GM13977 (cell line): ENCODE measurements around the gene NOVA2.
A peak's percentile ranks its signal among the peaks of the same experiment; 100 is the strongest.

Experiments used
- DNase-seq: peaks from one replicate; pipeline ENCODE4 v3.0.0; 2012; ENCODE audit warnings: low spot score
- in situ Hi-C: fragments of 300-500 bp; cut with MboI; formaldehyde crosslinking; loops from one replicate; pipeline ENCODE4 v1.12.0; 2022; ENCODE audit warnings: low sequenced_read_pairs, low pct_unique_long_range_greater_than_20kb, mixed read lengths, inconsistent platforms; ENCODE audit not compliant: unreplicated experiment
- TF ChIP-seq, protein P1 (sequence below): IDR thresholded peaks from 2 replicates; pipeline ENCODE4 v1.5.1; 2012; ENCODE audit warnings: mild to moderate bottlenecking, control low read depth; ENCODE audit not compliant: insufficient read depth; ENCODE audit errors: extremely low read depth, missing control alignments

NOVA2 gene, protein sequence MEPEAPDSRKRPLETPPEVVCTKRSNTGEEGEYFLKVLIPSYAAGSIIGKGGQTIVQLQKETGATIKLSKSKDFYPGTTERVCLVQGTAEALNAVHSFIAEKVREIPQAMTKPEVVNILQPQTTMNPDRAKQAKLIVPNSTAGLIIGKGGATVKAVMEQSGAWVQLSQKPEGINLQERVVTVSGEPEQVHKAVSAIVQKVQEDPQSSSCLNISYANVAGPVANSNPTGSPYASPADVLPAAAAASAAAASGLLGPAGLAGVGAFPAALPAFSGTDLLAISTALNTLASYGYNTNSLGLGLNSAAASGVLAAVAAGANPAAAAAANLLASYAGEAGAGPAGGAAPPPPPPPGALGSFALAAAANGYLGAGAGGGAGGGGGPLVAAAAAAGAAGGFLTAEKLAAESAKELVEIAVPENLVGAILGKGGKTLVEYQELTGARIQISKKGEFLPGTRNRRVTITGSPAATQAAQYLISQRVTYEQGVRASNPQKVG

DNA sequence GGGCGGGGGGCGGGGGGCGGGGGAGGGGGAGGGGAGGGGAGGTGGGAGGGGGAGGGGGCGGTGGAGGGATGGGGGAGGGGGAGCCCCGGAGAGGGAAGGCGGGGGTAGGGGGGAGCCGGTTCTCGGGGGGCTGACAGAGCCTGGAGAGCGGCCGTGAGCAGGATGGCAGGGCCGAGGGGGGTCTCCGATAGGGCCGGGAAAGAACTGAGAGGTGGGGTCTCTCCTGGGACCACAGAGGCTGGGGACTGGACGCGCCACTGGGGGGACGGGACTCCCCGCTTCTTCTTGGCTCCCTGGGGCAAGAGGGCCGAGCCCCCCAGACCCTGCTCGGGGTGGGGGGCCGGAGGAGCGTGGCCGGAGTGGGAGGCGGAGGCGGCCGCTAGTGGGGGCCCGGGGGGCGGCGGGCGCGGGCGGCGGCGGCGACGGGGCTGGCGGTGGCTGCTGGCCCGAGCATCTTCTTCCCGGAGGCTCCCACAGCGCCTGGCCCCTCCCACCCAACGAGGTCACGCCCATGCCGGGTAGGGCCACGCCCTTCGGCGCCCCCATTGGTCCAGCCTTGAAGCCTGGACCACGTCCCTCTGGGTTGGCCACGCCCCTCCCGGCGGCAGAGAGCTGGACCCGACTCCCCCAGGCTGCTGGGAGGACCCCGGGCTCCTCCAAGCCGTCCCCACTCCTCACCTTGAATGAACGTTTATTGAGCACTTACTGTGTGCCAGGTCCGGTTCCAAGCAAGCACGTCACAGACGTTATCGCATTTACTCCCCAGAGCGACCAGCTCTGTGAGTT lies at the start of gene NOVA2:
TSS of gene NOVA2 (minus strand) at position 313 of the 786 bp plus-strand sequence. CDS start 514 bp downstream, outside the sequence.
- in situ Hi-C loops = no loop called here
- DNase-seq = peak; percentile 80
- TF ChIP-seq, protein P1, sequence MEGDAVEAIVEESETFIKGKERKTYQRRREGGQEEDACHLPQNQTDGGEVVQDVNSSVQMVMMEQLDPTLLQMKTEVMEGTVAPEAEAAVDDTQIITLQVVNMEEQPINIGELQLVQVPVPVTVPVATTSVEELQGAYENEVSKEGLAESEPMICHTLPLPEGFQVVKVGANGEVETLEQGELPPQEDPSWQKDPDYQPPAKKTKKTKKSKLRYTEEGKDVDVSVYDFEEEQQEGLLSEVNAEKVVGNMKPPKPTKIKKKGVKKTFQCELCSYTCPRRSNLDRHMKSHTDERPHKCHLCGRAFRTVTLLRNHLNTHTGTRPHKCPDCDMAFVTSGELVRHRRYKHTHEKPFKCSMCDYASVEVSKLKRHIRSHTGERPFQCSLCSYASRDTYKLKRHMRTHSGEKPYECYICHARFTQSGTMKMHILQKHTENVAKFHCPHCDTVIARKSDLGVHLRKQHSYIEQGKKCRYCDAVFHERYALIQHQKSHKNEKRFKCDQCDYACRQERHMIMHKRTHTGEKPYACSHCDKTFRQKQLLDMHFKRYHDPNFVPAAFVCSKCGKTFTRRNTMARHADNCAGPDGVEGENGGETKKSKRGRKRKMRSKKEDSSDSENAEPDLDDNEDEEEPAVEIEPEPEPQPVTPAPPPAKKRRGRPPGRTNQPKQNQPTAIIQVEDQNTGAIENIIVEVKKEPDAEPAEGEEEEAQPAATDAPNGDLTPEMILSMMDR = no peak

DNA sequence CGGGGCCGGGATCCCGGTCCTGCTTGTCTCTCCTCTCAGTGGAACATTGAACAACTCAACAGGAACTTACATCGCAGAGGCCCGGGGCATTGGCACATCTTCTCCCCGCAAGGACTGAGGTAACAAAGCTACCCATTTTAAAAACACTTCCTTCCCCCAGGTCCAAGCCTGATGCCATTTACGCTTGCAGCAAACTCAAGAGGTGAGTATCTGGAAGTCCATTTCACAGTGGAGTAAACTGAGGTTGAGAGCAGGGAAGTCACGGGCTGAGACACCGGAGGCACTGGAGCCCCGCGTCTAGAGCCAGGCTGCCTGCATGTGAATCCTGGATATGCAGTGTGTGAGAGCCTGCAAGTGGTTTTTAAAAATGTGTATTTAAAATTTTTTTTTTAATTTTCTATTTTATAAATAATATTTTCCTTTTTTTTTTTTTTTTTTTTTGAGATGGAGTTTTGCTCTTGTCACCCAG lies 49.7 kb upstream of the NOVA2 start:
- TF ChIP-seq, protein P1 = no peak
- in situ Hi-C loops = loop anchor here (10.0 kb wide), 1 partner anchor 241 kb away; no protein-coding TSS in a partner anchor

DNA sequence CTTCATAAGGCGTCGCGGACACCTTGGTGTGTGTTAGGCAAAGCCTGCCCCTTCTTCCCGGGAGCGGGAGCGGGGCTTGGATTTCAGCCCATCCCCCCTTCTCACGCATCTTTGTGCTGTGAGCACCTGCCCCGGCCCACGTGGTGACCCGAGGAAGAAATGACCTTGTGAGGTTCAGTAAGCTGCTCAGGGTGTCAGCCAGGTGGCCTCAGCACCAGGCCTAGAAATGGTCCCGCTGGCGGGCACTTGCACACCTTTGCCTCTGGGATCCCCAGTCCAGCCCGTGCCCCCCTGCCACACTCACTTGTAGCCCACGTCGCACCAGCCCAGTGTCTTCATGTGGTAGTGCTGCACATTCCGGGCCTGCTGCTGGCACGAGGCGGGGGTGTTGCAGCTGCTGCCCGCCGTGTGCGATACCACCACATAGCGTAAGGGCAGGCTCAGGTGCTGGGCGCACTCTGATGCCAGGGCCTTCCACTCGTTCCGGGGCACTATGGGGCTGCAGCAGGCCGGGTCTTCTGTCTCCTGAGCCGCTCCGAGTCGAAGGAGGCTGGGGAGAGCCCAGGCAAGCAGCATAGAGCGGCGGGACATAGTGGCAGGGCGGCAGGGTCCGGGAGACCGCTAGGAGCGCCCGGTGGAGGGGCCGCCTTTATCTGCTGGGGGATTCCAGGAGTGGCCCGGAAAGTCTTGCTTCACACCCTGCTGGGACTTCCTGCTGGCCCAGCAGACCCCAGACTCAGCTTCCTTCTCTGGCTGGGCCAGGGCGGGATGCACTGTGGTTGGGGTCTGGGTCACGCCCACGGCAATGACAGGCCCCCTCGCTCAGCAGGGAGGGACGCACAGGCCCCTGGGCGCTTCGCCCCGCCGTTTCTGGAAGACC lies 49.0 kb upstream of the NOVA2 start, which contains the start of gene PGLYRP1:
TSS of gene PGLYRP1 (minus strand) at position 623 of the 880 bp plus-strand sequence. CDS start at position 591, 32 bp downstream.
- DNase-seq = no peak
- in situ Hi-C loops = loop anchor here (10.0 kb wide), 1 partner anchor 242 kb away; no protein-coding TSS in a partner anchor
- TF ChIP-seq, protein P1 = no peak

More for the DNA sequence above, 49.7 kb upstream of the NOVA2 start:
- no peak for DNase-seq

DNA sequence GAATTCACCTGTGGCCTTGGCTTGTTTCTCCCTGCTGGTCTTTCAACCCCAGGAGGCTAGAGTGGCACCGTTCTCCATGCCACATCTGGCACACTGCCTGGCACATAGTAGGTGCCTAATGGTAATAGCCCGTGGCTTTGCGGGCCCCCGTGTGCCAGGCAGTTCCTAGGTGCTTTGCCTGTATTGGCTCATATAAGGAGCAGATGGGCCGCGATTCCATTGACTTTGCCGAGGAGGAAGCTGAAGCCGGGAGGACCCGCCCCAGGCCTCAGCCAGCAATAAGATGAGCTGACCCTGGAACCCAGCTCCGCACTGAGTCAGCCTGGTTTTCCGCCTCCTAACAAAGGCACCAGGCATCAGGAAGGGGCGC lies 48.4 kb upstream of the NOVA2 start:
- TF ChIP-seq, protein P1 = no peak
- in situ Hi-C loops = loop anchor here (10.0 kb wide), 1 partner anchor 243 kb away; no protein-coding TSS in a partner anchor

DNA sequence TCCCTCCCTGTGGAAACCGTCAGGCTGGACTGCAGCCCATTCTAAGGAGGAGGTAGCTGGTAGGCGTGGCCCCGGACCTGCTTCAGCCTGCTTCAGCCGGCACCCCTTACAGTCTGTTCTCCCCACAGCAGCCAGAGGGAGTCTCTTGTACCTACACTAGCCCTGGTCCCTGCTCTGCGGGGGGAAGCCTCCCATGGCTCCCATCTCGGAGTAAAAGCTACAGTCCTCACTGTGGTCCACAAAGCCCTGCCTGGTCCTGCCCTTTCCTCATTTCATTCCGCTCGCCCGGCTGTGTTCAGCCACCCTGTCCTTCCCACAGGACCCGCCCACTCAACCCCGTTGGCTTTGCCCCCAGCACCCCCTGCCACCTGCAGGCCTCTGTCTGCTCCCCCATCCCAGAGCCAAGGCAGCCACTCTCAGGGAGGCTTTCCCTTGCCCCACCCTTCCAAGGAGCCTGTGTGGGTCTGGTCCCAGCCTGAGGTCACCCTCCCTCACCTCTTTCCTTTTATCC lies 47.9 kb upstream of the NOVA2 start:
- DNase-seq = no peak
- in situ Hi-C loops = loop anchor here (10.0 kb wide), 1 partner anchor 243 kb away; no protein-coding TSS in a partner anchor
- TF ChIP-seq, protein P1 = no peak

More for the DNA sequence above, 48.4 kb upstream of the NOVA2 start:
- no peak for DNase-seq

DNA sequence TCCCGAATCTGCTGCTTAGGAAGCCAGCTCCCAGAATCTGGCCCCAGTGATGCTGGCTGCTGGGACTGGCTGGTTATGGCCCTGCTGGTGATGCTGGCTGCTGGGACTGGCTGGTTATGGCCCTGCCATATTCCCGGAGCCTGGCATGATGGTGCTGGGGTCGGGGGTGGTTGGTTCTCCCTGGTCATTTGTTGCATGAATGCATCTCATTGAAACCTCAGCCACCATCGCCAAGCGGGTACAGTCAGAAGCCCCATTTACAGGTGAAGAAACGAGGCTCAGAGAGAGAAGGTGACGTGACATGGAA lies 47.1 kb upstream of the NOVA2 start:
- in situ Hi-C loops = loop anchor here (10.0 kb wide), 1 partner anchor 244 kb away; no protein-coding TSS in a partner anchor
- no peak for DNase-seq
- TF ChIP-seq, protein P1 = no peak
